ENCODE data around the gene ABHD17A.

Gene ABHD17A

GRCh38 chr19:1932395-1932794, 47.1 kb upstream of the ABHD17A start:
- TF ChIP-seq ARNTL (CRISPR knock-in tag; IDR thresholded peaks at IDR 0.05; ENCODE audit: borderline replicate concordance, low read depth) (no peak), TCF4 (CRISPR knock-in tag; IDR thresholded peaks at IDR 0.05; ENCODE audit: borderline replicate concordance) (no peak), ZFP3 (CRISPR knock-in tag; IDR thresholded peaks at IDR 0.05) (no peak), ZC3H10 (CRISPR knock-in tag; IDR thresholded peaks at IDR 0.05) (no peak), ZNF8 (CRISPR knock-in tag; IDR thresholded peaks at IDR 0.05) (no peak), GLIS3 (CRISPR knock-in tag; IDR thresholded peaks at IDR 0.05) (no peak), ESRRG (CRISPR knock-in tag; IDR thresholded peaks at IDR 0.05) (no peak), TOX (CRISPR knock-in tag; IDR thresholded peaks at IDR 0.05; ENCODE audit: borderline replicate concordance) (no peak), OSR1 (CRISPR knock-in tag; IDR thresholded peaks at IDR 0.05) (no peak)
- TF ChIP-seq, protein P1, sequence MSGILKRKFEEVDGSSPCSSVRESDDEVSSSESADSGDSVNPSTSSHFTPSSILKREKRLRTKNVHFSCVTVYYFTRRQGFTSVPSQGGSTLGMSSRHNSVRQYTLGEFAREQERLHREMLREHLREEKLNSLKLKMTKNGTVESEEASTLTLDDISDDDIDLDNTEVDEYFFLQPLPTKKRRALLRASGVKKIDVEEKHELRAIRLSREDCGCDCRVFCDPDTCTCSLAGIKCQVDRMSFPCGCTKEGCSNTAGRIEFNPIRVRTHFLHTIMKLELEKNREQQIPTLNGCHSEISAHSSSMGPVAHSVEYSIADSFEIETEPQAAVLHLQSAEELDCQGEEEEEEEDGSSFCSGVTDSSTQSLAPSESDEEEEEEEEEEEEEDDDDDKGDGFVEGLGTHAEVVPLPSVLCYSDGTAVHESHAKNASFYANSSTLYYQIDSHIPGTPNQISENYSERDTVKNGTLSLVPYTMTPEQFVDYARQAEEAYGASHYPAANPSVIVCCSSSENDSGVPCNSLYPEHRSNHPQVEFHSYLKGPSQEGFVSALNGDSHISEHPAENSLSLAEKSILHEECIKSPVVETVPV (CRISPR knock-in tag; IDR thresholded peaks at IDR 0.05), result no peak
- TF ChIP-seq, protein P2, sequence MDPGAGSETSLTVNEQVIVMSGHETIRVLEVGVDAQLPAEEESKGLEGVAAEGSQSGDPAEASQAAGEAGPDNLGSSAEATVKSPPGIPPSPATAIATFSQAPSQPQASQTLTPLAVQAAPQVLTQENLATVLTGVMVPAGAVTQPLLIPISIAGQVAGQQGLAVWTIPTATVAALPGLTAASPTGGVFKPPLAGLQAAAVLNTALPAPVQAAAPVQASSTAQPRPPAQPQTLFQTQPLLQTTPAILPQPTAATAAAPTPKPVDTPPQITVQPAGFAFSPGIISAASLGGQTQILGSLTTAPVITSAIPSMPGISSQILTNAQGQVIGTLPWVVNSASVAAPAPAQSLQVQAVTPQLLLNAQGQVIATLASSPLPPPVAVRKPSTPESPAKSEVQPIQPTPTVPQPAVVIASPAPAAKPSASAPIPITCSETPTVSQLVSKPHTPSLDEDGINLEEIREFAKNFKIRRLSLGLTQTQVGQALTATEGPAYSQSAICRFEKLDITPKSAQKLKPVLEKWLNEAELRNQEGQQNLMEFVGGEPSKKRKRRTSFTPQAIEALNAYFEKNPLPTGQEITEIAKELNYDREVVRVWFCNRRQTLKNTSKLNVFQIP (CRISPR knock-in tag; IDR thresholded peaks at IDR 0.05; ENCODE audit: borderline replicate concordance, low read depth), result no peak
- no peak for ATAC-seq

GRCh38 chr19:1931445-1931844, 46.1 kb upstream of the ABHD17A start:
- no peak for ATAC-seq
- TF ChIP-seq BACH2 (CRISPR knock-in tag; IDR thresholded peaks at IDR 0.05; ENCODE audit: borderline replicate concordance), result no peak
- TF ChIP-seq, protein P2 (CRISPR knock-in tag; IDR thresholded peaks at IDR 0.05; ENCODE audit: borderline replicate concordance, low read depth), result no peak
- no peak for TF ChIP-seq TOX (CRISPR knock-in tag; IDR thresholded peaks at IDR 0.05; ENCODE audit: borderline replicate concordance)
- TF ChIP-seq, protein P1 (CRISPR knock-in tag; IDR thresholded peaks at IDR 0.05), result no peak
- TF ChIP-seq ZNF8 (CRISPR knock-in tag; IDR thresholded peaks at IDR 0.05), result no peak
- TF ChIP-seq PATZ1 (CRISPR knock-in tag; IDR thresholded peaks at IDR 0.05; ENCODE audit: borderline replicate concordance), result no peak
- TF ChIP-seq CSDC2 (CRISPR knock-in tag; IDR thresholded peaks at IDR 0.05), result no peak
- no peak for TF ChIP-seq ZFP3 (CRISPR knock-in tag; IDR thresholded peaks at IDR 0.05)
- TF ChIP-seq, protein P3, sequence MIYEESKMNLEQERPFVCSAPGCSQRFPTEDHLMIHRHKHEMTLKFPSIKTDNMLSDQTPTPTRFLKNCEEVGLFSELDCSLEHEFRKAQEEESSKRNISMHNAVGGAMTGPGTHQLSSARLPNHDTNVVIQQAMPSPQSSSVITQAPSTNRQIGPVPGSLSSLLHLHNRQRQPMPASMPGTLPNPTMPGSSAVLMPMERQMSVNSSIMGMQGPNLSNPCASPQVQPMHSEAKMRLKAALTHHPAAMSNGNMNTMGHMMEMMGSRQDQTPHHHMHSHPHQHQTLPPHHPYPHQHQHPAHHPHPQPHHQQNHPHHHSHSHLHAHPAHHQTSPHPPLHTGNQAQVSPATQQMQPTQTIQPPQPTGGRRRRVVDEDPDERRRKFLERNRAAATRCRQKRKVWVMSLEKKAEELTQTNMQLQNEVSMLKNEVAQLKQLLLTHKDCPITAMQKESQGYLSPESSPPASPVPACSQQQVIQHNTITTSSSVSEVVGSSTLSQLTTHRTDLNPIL (CRISPR knock-in tag; IDR thresholded peaks at IDR 0.05; ENCODE audit: low read depth), result no peak

GRCh38 chr19:1929021-1929742, 43.9 kb upstream of the ABHD17A start:
- peak; percentile 93 for ATAC-seq
- TF ChIP-seq GLIS3 (CRISPR knock-in tag; IDR thresholded peaks at IDR 0.05) (no peak), SNAI2 (CRISPR knock-in tag; IDR thresholded peaks at IDR 0.05) (no peak), ZC3H10 (CRISPR knock-in tag; IDR thresholded peaks at IDR 0.05) (no peak), RARB (CRISPR knock-in tag; IDR thresholded peaks at IDR 0.05) (no peak), ESRRG (CRISPR knock-in tag; IDR thresholded peaks at IDR 0.05) (no peak), TOX (CRISPR knock-in tag; IDR thresholded peaks at IDR 0.05; ENCODE audit: borderline replicate concordance) (no peak), PATZ1 (CRISPR knock-in tag; IDR thresholded peaks at IDR 0.05; ENCODE audit: borderline replicate concordance) (no peak), CSDC2 (CRISPR knock-in tag; IDR thresholded peaks at IDR 0.05) (no peak), ZNF70 (CRISPR knock-in tag; IDR thresholded peaks at IDR 0.05) (no peak)
- TF ChIP-seq, protein P2 (CRISPR knock-in tag; IDR thresholded peaks at IDR 0.05; ENCODE audit: borderline replicate concordance, low read depth), result no peak
- TF ChIP-seq, protein P3 (CRISPR knock-in tag; IDR thresholded peaks at IDR 0.05; ENCODE audit: low read depth), result no peak
- TF ChIP-seq, protein P1 (CRISPR knock-in tag; IDR thresholded peaks at IDR 0.05), result no peak
